HG03565 (cell line): Measurements from ENCODE around the gene TMX1.

Source experiments
- ATAC-seq: cut with Tn5 transposase; IDR thresholded peaks from one replicate; pipeline ENCODE4 v1.9.1; 2021; ENCODE audit warnings: mild to moderate bottlenecking, moderate library complexity; ENCODE audit not compliant: unreplicated experiment

TMX1 gene

GRCh38 chr14:51293149-51293911 lies 53.3 kb downstream of the TMX1 start:
- ATAC-seq, result no peak

- ATAC-seq, result no peak
Measured at GRCh38 chr14:51293912-51294389, 53.9 kb downstream of the TMX1 start.

- ATAC-seq, result no peak
Measured at GRCh38 chr14:51294951-51295525, 55.0 kb downstream of the TMX1 start.

- no peak for ATAC-seq
Measured at GRCh38 chr14:51295646-51296263, 55.7 kb downstream of the TMX1 start.

- ATAC-seq, result no peak
Measured at GRCh38 chr14:51297066-51297465, 57.0 kb downstream of the TMX1 start.

- ATAC-seq, result no peak
Measured at GRCh38 chr14:51298895-51299294, 58.8 kb downstream of the TMX1 start.

GRCh38 chr14:51302295-51303030 lies 62.4 kb downstream of the TMX1 start:
- no peak for ATAC-seq

- no peak for ATAC-seq
Measured at GRCh38 chr14:51304438-51304837, 64.4 kb downstream of the TMX1 start.

GRCh38 chr14:51304941-51305340 lies 64.9 kb downstream of the TMX1 start:
- no peak for ATAC-seq

GRCh38 chr14:51305751-51306150 lies 65.7 kb downstream of the TMX1 start:
- no peak for ATAC-seq
